NCI-H2196 treated with DMSO at 0.1 percent for 48 hours (cell line): ENCODE data around the gene NFAM1.

ENCODE experiments used
- DNase-seq: peaks from one replicate; lab custom pipeline; 2025; ENCODE audit not compliant: unreplicated experiment; lab: John Stamatoyannopoulos, UW

NFAM1 gene

DNA sequence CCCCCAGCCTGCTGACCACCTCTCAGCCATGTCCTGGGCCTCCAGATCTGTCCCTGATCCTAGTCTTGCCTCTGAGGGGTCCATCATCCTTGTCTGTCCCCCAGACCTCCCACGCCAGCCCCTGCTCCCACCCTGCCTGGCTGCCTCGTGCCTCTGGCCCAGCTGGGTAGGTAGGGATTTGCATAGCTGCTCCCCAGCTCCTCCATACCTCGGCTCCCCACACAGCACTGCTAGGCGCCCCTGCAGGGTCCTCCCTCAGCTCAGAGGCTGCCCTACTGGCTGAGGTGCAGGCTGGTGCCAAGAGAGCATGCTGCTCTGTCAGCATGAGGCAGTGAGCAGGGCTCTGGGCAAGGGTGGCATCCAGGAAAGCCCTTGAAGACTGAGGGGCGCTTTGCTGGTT, 47.7 kb downstream of the NFAM1 start:
- DNase-seq, result no peak

DNA sequence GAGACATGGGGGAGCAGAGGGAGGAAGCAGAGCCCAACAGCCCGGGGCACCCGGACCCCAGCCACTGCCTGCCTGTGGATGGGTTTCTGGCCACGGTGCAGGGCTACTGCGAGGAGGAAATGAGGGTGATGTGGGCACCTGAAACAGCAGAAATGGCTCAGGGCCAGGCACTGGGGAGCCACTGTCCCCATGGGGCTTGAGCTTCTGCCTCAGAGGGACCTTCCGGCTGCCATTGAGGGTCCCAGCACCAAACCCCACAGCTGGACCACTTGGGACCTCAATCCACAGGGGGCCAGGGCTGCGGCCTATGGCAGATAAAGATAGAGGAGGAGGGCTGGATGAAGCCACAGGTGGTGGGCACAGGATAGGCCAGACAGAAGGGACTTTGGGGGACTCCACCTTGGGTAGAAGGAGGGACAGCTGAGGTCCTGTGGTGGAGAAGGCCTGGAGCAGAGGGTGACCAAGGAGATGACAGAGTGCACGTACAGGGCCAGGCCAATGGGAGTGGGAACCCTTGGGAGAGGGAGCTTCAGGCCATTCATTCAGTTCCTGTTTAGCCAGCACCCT, 48.3 kb downstream of the NFAM1 start:
- DNase-seq, result no peak

DNA sequence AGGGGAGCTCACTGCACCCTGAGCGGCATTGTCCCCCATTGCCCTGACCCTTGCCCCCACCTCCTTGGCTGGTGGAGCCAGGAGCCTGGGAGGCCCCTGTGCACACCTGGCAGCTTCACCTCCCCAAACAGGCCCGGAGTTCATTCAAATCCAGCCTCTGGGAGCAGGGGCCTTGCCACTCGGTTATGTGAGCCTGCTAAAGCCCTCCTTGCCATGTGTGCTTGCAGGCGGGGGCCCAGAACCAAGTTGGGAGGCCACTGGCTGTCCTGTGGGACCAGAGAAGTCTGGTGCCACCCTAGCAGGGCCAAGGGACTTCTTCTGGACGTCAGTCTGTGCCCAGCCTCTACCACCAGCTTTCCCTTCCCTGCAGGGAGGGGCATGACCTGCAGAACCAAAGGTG, 48.9 kb downstream of the NFAM1 start:
- no peak for DNase-seq

GRCh38 chr22:42380769-42381551, 51.2 kb downstream of the NFAM1 start:
- DNase-seq, result no peak

DNA sequence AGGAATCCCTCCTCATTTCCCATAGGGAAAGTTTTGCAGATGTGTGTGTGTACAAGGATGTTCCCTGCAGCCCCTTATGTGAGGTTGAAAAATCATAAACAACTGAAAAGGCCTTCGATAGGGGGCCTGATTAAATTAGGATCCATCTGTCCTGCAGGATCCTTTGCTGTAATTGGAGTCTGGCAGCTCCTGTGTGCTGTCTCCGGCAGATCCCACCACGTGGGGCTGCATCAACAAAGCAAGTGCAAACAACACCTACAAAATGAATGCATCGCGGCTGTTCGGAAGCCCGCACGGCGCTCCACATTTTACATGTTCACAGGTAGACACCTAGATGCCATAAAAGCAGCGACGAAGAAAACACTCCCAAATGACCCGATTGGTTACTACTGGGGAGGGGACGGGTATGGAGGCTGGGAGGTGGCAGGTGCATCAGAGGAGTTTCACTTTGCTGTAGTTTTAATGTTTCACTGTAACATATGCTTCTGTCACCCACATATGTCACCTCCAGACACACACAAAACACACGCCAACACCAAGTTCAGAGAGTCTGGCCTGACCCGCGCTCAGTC, 52.2 kb downstream of the NFAM1 start:
- no peak for DNase-seq

DNA sequence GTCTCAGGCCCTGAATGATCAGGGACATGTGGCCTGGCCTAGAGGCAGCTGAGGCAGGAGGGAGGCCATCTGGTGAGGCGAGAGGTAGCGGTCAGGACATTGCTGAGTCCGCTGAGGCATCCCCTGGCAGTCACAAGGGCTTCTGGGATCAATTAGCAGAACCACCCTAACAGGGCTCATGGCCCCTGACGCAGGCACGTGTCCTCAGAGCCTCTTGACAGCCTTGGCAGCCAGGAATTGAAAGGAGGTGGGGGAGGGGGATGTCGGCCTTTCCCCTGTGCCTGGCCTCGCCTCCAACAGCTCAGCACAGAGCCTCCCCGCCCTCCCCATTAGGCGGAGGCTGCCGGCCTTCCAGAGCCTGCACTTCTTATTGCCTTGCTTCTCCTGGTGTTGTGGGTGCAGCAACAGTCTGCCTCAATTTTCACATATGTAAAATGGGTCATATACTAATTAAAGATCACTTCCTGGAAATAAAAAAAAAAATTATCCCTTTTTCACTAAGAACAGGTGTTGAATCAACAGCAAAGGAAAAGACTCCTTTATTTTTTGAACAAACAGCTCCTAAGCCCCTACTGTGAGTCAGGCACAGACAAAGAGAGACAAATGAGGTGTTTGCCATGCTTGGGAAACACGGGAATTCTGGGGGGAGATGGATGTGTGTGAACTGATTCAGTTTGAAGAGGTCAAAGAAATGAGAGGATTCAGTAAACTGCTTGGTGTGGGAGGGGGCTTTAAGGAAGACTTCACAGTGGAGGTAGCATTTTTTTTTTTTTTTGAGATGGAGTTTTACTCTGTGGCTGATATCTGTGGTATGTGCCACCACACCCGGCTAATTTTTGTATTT, 55.3 kb downstream of the NFAM1 start:
- peak; percentile 41 for DNase-seq

DNA sequence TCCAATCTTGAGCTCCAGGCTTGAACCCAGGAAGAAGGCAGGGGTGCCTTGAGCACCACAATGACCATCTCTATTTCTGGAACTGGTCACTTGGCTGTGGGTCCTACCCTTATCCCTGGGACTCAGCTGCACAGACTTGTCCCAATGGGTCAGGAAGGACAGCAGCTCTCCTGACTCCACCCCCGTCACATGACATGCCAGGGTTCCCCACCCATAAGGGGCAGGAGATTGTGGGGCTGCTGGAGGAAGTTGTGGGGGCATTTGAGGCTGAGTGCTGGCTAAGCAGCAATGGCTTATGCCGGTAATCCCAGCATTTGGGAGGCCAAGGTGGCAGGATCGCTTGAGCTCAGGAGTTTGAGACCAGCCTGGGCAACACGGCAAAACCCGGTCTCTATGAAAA, 56.2 kb downstream of the NFAM1 start:
- no peak for DNase-seq

- no peak for DNase-seq
These were observed 59.2 kb downstream of the NFAM1 start for GRCh38 chr22:42372976-42373375.

DNA sequence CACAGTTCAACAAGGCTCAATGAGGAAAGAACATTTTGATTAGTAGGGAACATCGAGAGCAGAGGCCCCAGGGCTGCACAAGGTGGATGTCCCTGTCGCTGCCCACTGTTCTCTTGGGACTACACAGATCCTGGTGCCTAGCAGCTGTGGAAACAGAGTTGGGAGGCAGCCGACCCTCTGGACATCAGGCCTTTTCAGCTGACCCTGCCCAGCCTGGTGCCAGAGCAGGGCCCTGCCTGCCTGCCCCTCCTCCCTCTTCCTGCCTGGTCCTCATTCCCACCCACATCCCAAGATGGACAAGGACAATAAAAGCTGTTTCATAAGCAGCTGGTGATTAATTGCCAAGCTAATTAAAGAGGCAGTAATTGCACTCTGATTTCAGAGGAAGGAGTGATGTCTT, 60.7 kb downstream of the NFAM1 start:
- no peak for DNase-seq

DNA sequence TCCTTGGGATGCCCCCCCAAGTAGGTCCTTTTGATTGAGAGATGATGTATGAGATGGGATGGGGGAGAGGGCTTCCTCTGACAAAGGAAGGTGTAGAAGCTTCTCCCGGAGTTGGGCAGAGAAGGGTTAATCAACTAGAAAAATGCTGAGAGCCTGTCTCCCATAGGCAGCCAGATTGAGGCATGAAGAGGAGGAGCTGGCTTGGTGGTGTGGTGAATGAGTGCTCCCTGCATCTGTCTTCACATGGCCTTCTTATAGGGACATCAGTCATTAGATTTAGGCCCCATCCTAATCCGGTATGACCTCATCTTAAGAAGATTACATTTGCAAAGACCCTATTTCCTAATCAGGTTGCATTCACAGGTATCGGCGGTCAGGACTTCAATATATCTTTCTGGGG, 61.1 kb downstream of the NFAM1 start:
- DNase-seq, result no peak

DNA sequence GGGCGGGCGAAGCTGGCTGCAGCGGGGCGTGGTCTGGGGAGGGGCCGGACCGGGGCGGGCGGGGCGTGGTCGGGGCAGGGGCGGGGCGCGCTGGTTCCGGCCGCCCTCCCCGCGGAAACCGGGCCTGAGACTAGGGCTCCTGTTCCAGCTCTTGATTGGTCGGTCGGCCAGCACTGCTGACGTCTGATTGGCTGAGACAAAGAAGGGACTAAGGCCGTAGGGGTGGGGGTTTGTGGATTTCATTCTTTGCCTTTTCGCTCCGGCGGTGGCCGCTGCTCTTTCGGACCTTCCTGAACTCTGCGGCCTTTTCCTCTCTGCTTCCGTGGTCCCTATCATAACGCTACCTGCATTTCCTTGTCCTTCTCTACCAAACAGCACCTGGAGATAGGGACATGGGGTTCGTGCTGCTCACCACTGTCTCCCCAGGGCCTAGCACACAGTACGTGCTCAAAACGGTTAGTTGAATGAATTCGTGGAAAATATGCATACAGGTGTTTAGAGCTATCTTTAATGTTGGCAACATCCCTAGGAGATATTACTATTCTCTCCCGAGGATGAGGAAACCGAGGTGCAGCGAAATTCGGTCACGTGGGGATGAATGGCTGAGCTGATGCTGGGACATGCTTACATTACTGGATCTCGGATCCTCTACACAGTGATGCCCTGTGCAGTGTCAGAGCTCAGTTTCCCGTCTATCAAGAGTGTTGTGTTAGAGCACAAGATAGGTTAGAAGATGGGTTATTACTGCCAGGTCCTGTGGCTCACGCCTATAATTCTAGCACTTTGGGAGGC, 62.8 kb downstream of the NFAM1 start:
- DNase-seq, result peak; percentile 94

GRCh38 chr22:42368379-42369249, 63.6 kb downstream of the NFAM1 start:
- DNase-seq, result no peak

DNA sequence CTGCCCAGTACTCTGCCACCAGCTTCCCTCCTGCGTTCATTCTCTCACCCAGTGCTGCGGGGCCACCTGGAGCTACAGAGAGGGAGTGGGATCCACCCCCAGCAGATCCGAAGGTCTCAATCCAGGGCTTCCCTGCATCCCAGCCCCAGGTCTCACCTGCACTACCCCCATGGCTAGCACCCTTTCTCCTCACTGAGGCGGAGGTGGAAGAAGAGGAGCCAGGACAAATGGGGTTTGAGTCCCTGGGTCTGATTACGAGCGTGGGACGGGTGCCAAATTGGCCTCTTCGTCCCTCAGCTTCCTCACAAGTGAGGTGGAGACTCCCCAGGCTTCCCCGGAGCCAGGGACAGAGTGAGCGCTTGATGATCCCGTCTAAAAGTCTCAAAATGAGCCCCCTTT, 64.2 kb downstream of the NFAM1 start:
- no peak for DNase-seq

DNA sequence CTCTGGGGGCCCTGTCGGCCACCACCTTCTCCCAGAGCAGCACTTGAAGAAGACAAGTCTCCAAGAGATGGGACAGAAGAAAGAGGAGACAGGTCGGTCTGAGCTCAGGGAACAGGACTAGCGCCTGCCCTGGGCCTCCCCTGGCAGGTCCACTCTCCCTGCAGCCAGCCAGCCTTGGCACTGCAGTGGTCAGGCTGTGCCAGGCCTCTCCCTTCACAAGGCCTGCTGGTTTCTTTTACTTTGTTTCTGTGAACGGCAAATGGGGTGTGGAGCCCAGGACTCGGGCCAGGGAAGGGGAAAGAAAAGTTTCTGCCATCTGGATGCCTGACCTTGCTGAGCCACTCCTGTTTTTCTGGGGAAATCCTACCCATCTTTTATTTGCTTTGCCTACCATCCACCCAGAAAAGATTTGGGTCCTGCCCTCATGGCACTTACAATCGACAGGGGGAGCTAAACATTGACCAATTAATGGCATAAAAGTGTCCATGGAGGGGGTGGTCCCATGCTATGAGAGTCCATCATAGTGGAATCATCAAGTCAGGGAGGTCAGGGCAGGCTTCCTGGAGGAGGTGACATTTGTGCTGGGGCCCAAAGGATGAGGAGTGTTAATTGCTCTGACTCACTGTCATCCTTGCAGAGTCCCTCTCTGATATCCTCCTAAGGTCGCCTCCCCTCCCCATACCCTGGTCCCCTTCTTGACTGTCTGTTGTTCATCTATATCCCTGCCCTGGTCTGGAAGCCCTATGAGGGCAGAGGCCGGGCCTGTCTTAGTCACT, 65.2 kb downstream of the NFAM1 start:
- DNase-seq, result no peak

- DNase-seq, result no peak
These were observed 66.1 kb downstream of the NFAM1 start for GRCh38 chr22:42365942-42366695.

DNA sequence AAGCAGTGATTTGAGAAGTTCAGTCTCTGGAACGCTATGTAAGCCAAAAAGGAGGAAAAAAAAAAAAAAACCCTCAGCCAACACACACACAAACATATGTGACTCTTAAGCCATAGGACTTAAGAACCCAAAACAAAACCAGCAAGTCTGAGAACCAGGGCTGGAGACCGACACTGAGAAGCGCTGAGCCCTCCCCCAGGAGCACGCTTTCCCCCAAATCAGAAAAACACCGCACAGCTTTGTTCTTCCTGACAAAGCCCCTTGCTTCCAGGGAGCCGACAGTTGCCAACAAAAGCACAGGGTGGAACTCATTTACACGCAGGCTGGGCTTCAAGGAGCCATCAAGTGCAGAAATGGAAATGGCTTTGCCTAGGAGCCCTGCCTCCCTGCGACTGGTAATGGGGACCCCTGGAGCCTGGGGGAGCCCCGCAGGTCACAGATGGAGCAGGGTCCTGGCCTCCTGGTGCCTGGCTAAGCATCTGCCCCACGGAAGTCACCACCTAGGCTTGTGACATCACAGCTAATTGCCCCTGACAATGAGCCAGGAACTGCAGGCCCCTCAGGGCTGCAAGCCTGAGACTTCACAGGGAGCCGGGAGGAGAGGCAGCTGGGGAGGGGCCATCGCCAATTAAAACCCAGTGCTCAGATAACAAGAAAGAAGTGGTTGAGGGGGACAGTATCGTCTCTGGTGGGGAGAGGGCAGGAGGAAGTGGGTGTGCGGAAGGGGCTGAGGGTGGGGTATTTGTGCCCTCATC, 66.9 kb downstream of the NFAM1 start:
- no peak for DNase-seq

GRCh38 chr22:42364604-42365110, 67.5 kb downstream of the NFAM1 start:
- DNase-seq, result no peak

GRCh38 chr22:42363892-42364291, 68.3 kb downstream of the NFAM1 start:
- DNase-seq, result no peak
